GM21447 (cell line): ENCODE measurements around the gene ELFN2.

Experiments used
- ATAC-seq: cut with Tn5 transposase; IDR thresholded peaks from one replicate; pipeline ENCODE4 v1.9.1; 2021; ENCODE audit not compliant: unreplicated experiment

The ELFN2 gene

GRCh38 chr22:37358917-37359316, 68.4 kb downstream of the ELFN2 start:
- ATAC-seq = no peak

GRCh38 chr22:37358386-37358785, 68.9 kb downstream of the ELFN2 start:
- ATAC-seq = no peak

DNA sequence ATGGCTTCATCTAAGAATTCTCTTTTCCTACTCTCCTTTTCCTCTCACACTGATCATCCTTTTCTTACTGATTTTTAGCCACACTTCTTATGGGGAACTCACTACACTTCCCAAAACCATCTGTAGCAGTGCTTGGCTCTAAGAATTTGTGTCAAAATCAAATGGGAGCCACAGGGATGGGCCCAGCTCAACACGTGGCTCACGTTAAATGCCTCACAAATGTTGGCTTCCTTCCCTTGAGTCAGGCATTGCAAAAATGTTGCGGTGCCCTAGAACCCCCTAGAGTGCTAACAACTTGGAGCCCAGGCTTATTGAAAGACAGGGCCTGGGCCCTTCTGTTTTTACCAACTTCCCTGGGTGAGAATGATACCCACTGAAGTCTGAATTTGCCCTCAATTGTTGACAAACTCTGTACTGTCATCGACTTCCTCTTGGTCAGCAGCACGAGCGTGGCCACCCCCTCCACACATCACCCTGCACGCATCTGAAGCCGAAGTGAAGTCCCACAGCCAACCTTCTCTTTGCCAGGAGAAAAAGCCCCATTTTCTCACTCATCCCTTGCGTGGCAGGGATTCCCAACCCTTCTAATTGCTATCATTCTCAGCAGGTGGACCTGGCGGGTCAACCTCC, 69.7 kb downstream of the ELFN2 start:
- no peak for ATAC-seq

- no peak for ATAC-seq
These were observed 70.4 kb downstream of the ELFN2 start for GRCh38 chr22:37356922-37357321.

DNA sequence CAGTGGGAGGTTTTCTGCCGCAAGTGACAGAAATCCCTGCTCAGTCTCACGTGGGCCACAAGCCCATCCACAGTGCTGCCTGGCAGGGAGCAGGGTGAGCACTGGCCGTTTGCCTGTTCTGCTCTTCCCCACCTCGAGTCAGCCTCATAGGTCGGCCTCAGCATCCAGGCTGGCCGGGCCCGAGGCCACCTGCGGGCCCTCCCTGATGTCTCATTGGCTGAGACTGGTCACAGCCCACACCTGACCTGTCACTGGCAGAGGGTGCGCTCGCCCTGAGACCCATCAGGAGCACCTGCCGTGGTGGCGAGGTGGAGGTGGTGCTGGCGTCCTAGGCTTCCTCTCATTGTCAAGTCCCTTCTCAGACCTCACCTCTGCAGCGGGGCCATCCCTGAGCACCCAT, 72.1 kb downstream of the ELFN2 start:
- no peak for ATAC-seq

- no peak for ATAC-seq
These were observed 72.6 kb downstream of the ELFN2 start for GRCh38 chr22:37354670-37355069.

GRCh38 chr22:37354261-37354660, 73.0 kb downstream of the ELFN2 start:
- no peak for ATAC-seq

DNA sequence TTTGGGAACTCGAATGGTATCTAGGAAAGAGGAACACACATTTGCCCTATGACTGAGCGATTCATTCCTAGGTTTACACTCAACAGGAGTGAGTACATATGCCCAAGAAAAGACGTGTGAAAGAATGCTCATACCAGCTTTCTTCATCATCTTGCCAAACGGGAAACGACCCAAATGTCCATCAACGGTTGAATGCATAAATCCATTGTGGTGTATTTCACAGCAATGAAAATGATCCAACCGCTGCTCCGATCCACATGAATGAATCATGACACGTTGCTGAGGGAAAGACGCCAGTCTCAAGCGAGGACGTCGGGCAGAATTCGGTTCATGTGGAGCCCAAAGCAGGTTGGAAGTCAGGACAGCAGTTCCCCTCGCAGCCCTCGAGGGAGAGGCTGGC, 73.4 kb downstream of the ELFN2 start:
- ATAC-seq = no peak

DNA sequence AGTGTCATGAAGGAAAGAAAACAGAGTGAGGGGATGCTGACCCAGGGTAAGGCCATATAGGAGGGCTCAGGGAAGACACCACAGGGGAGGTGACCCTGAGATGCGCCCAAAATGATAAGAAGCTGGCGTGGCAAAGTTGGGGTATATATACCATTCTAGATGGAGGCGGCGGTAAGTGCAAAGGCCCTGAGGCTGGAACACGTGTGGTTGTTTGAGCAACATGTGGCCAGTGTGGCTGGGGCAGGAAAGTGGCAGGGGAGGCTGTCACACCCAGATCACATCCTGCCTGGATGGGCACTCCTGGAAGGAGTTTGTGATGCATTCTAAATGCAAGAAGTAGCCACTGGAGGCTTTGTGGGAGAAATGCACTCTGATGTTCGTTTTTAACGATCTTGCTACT, 74.8 kb downstream of the ELFN2 start:
- ATAC-seq = no peak

DNA sequence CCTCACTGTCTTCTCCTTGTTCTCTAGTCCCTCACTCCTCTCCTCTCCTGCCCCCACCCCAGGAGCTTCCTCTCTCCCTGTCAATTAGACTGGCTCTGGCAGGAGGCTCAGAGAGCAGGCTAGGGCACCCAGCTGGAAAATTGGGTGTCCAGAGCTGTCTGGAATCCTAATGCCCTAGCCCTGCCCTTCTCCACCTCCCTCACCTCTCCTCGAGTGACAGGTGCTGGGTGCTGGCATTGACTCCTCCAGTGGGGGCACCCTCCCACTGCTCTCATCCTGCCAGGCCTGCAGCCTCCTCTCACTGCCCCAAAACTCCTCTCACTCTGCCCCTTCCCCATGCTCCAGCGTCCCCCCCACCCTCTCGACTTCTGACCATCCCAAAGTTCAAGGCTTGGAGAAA, 76.0 kb downstream of the ELFN2 start:
- ATAC-seq = no peak

DNA sequence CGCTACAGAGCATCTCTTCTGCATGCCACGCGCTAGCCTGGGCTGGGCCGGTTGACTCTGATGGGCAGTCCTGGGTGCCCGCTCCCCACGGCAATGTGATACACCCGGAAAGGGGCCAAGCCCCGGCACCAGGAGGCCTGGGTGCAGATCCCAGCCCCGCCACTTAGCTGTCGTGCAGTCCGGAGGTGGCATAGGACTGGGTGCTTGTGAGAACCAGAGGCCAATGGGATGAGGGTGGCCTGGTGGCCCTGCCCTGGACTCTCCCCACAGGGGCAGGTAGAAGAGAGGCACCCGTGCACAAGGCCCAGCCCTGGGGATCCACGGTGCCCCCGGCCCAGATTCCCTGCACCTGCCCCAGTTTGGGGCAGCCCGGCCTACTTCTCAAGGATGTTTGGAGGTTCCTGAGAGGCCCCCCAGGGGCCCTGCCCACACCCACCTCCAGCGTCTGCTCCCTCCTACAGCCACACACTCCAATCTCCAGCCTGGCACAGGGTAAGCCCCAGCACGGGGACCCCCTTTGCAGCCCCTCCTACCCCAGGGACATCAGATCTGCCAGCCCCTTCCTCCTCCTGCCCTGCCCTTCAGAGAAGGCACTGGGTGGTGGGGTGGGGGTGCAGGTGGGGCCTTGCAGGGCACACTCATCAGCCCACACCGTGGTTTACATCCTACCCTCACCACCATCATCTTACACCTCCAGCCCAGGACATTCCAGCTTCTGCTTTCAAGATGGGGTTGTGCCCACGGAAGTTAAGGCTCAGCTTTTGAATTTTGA, 78.0 kb downstream of the ELFN2 start:
- no peak for ATAC-seq

DNA sequence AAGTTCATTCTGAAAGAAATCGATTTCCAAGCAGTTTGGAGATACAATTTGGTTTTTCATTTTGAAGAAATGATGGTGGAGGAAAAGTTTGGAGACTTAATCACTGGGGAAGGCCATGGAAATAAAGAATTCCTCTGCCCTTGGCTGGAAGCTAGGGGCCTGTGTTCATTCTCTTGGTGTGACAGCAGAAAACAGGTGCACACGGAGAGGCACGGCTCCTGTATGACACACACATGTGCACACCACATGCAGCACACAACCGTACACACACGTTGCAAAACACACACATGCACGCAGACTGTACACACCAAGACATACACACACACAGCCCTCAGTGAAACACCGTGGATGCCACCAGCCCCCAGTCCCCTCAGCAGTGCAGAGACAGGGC, 80.8 kb downstream of the ELFN2 start:
- ATAC-seq = no peak

DNA sequence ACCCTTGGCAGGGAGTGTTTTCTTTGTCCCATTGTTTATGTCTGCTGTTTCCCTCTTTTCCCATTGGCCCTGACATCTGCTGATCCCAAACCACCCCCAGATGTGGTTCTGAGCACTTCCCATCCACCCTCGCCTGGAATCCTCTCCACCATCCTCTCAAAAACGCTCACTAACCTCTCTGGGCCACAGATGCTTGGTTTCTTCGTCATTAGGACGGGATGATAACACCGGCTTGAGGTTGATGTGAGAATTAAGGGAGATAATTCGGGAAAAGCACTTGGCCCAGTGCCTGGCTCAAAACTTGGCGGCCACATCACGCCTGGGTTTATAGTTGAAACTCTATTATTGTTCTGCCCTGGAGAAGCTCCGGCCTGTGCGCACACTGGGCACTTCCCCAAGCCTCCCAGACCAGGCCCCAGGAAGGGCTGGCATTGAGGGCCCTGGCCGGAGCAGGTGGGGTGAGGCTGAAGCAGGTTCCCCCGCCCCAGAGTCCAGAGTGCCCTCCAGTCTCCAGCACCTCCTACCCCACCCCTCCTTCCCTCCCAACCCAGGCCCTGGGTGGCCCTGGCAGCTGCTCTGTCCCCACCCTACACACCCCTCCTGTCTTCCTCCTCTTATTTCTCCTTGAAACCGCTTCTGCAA, 81.3 kb downstream of the ELFN2 start:
- no peak for ATAC-seq

- no peak for ATAC-seq
These were observed 82.4 kb downstream of the ELFN2 start for GRCh38 chr22:37344735-37345449.

DNA sequence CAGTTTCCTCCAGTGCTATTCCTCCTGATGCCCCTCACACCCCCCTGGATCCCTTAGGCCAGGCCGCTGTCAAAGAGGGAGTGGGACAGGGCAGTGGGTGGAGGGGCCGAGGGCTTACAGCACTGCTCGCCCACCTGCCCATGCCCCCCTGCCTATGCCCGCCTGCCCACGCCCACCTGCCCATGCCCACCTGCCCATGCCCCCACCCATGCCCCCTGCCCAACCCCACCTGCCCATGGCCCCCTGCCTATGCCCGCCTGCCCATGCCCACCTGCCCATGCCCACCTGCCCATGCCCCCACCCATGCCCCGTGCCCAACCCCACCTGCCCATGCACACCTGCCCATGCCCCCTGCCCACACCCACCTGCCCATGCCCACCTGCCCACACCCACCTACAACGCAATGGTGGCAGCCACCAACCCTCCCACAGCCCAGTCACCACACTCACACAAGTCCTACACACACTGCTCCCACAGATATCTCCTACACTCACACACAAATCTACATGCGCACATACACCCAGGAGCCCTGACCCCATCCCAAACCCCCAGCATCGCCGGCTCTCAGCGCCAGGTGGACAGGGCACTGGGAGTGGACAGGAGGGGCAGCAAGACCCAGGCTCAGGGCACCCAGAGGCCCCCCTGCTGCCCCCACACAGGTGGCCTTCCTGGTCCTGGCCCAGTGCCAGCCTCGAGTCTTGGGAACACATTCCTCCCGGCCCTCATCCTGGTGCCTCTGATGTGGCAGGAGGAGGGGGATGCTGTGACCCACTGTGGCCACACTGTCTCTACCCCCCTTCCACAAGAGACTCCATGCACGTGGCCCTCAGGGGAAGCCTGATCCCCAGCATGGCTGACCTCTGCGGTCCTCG, 83.2 kb downstream of the ELFN2 start:
- ATAC-seq = no peak

- ATAC-seq = no peak
These were observed 83.9 kb downstream of the ELFN2 start for GRCh38 chr22:37343348-37343747.

- no peak for ATAC-seq
These were observed 85.2 kb downstream of the ELFN2 start for GRCh38 chr22:37342065-37342464.

GRCh38 chr22:37340331-37341262, 86.7 kb downstream of the ELFN2 start:
- ATAC-seq = no peak

DNA sequence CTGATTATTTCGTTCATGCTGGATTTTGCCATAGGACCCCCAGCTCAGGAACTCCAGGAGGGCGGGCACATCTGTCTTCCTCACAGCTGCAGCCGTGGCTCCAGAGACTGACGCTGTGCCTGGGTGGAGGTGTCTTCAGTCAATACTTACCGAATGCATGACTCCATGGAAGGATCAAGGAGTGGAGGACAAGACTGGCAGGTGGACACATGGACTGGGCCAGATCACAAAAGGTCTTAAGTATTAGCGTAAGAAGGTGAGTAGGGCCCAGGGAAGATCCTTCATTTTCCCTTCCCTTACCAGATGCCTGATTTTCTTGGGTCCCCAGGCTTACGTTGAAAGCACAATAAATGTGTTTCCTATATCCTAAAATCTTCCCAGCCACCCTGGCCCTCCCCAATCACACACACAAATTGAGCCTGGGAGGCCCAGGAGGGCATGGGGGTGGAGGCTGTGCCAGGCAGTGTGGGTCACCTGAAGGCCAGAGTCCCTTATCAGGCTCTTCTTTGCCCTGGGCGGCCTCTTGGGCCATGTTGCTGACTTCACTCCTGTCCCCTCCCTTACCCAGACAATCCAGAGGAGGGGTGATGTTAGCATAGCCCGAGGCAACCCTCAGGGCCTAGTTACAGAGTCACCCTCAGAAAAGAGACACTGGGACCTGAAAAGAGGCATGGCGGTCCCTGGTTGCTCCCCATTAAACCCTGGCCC, 88.6 kb downstream of the ELFN2 start:
- ATAC-seq = no peak
